Measurements from ENCODE around the gene CTXND1. TPM values are rescaled to one million over a fixed set of nuclear protein-coding genes. Genes with fewer than 3 reads are reported as not detected.

Gene CTXND1
- total and polyA plus RNA-seq, 2 of the 13 experiments (the other 11 are each of a cell fraction or from before 2014, with no cell fraction given), result 1.2 to 2.1 TPM

DNA sequence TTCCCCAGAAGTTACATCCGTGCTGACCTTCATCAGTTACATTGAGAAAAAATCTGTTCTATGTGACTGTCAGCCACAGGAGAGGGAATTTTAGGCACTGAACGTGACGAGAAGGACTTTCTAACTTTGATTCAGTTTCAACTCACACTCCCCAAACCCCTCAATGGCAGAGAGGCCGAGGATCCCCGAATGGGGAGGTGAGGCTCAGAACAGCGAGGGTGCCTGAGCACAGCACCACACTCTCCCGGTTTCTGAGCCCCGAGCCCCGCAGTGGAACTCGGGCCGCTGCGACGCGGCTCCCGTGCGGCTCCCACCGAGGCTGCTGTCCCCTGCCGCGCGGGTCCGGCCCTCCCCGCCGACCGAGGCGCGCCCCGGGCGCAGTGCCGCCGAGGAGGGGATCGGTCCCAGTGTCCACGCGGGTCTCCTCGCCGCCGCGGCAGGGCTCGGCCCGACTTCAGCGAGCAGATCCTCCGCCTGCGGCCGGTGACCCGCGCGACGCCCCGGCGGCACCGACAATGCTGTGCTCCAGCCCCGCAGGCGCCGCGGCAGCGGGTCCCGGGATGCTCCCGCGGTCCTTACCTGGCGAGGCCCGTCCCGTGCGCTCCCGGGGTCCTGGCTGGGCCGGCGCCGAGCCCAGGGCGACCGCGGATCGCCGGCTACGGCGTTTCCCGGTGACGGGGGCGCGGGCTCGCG, 439 bp downstream of the CTXND1 start (continued):
- TF ChIP-seq ZNF687 (CRISPR knock-in tag; IDR thresholded peaks at IDR 0.05), result peak; percentile 32; the same call in 1 of the 2 replicates
- TF ChIP-seq UBTF (CRISPR knock-in tag; IDR thresholded peaks at IDR 0.05), result peak; percentile 81; the same call in 1 of the 2 replicates

- TF ChIP-seq CBX2 (IDR thresholded peaks at IDR 0.05; ENCODE audit: low read depth, low read length), result peak; percentile 93
- no peak for TF ChIP-seq CBX2 (CRISPR knock-in tag; IDR thresholded peaks at IDR 0.05; ENCODE audit: low read depth)
- no peak for TF ChIP-seq ZFP36L1 (CRISPR knock-in tag; IDR thresholded peaks at IDR 0.05)
- TF ChIP-seq RBFOX2 (IDR thresholded peaks at IDR 0.05; ENCODE audit: low read depth, low read length), result peak; percentile 41; the same call in 1 of the 2 replicates
- TF ChIP-seq ZNF773 (CRISPR knock-in tag; IDR thresholded peaks at IDR 0.05; ENCODE audit: borderline replicate concordance), result no peak
- no peak for TF ChIP-seq MTERF4 (CRISPR knock-in tag; IDR thresholded peaks at IDR 0.05)
- no TSS peak for BruUV-seq (replicated peaks)
- peaks cover 62% of the 10 kb centered on the region for H3K4me1 ChIP-seq (ENCODE audit: insufficient read depth, low read length)
- in situ Hi-C loops (cut with HindIII; ENCODE audit: extremely low pct_ligation_motif_present, low pct_unique_long_range_greater_than_20kb) (no loop called here), intact Hi-C loops (cut with micrococcal nuclease; ENCODE audit: unreplicated experiment) (no loop called here)
- peak overlapping the region; percentile 60; the same call in 1 of the 2 replicates for H3K9ac ChIP-seq (ENCODE audit: insufficient read depth, low read depth, low read length)
- peak overlapping the region; percentile 73 for H3K4me2 ChIP-seq (ENCODE audit: low read depth, low read length)
- peaks cover 4 to 28% of the 10 kb centered on the region in 2 experiments; a peak in 3 of 5 replicates for H3K27me3 ChIP-seq (ENCODE audit: control insufficient read depth in 1 of 2, insufficient read depth in 2 of 2, low read length in 2 of 2)
- no peak for DNase-seq (ENCODE audit: low spot score)
- ATAC-seq, result peak; percentile 27; the same call in 2 of the 3 replicates
- ChIA-PET POLR2A (no interaction called here), CTCF (ENCODE audit: low intra/inter-chr PET ratio, low total read pairs) (no interaction called here)
- peak overlapping the region; percentile 48 to 73 (median 62) for H3K4me3 ChIP-seq (replicated peaks in 1 of 3; ENCODE audit: insufficient read depth in 1 of 3, low read depth in 2 of 3, low read length in 3 of 3)
- WGBS (ENCODE audit: low lambda C conversion rate), result 6% methylated on average over 17 of the region's 20 CpGs
- no peak overlapping the region for H2AFZ ChIP-seq (ENCODE audit: low read length)
- H3K27ac ChIP-seq (ENCODE audit: extremely low read length, insufficient read depth, low read length), result no peak overlapping the region
- H4K20me1 ChIP-seq (ENCODE audit: insufficient read depth, low read length), result no peaks in the 10 kb centered on the region
- no peaks in the 10 kb centered on the region for H3K36me3 ChIP-seq (replicated peaks in 1 of 2; ENCODE audit: control insufficient read depth in 1 of 2, insufficient read depth in 2 of 2, low read length in 2 of 2)
- H3K9me3 ChIP-seq (ENCODE audit: low read length), result no peaks in the 10 kb centered on the region
- H3K79me2 ChIP-seq (ENCODE audit: insufficient read depth, low read length), result no peaks in the 10 kb centered on the region
- FAIRE-seq, result no peak
Observed at GRCh38 chr15:80250614-80251427, 1.2 kb downstream of the CTXND1 start.

All from HepG2 (cell line).